ENCODE results near the gene PPP1R16B. TPM values are rescaled to one million over a fixed set of nuclear protein-coding genes. Genes with fewer than 3 reads are reported as not detected.

PPP1R16B gene
- total and polyA plus RNA-seq, 10 of the 15 experiments (the other 5 are each of a cell fraction or from before 2014, with no cell fraction given) = 13.4 to 90.2 (median 66.7) TPM

GRCh38 chr20:38946836-38947235 lies 141.3 kb downstream of the PPP1R16B start:
- Histone ChIP-seq H3K4me1 (ENCODE audit: control insufficient read depth, insufficient read depth, low read length) (no peaks in the 10 kb centered on the region), H3K4me3 (no peak overlapping the region), H3K36me3 (ENCODE audit: control insufficient read depth in 2 of 2, insufficient read depth in 2 of 2, low read length in 1 of 2) (peaks cover 30 to 43% of the 10 kb centered on the region in 2 experiments), H3K79me2 (ENCODE audit: control insufficient read depth, insufficient read depth, low read length) (no peaks in the 10 kb centered on the region), H3K9me3 (replicated peaks; ENCODE audit: control insufficient read depth, insufficient read depth, low read length) (no peaks in the 10 kb centered on the region), H2AFZ (ENCODE audit: control insufficient read depth, low read depth, low read length) (no peak overlapping the region), H4K20me1 (ENCODE audit: control insufficient read depth, insufficient read depth) (no peaks in the 10 kb centered on the region), H3K4me2 (ENCODE audit: control insufficient read depth, insufficient read depth) (no peak overlapping the region), H3K27me3 (replicated peaks in 1 of 2; ENCODE audit: control insufficient read depth in 2 of 2, insufficient read depth in 2 of 2, low read length in 1 of 2) (no peaks in the 10 kb centered on the region), H3K9ac (ENCODE audit: control insufficient read depth, insufficient read depth, low read length) (no peak overlapping the region), H3K27ac (ENCODE audit: control insufficient read depth, insufficient read depth) (no peak overlapping the region)
- FAIRE-seq (no peak), DNase-seq (ENCODE audit: low read depth, low spot score) (no peak), ATAC-seq (no peak)
- intact Hi-C loops (cut with micrococcal nuclease; ENCODE audit: unreplicated experiment) = no loop called here
- in situ Hi-C loops (cut with MboI) = no loop called here
- TF ChIP-seq JUNB (IDR thresholded peaks at IDR 0.05) (no peak), IRF4 (IDR thresholded peaks at IDR 0.05; ENCODE audit: low read depth, low read length) (no peak)
- ChIA-PET POLR2A (interaction anchor here (0.7 kb wide), 1 partner anchor 25 kb away, joined by 4 read pairs; no protein-coding TSS in a partner anchor), CTCF (no interaction called here), RAD21 (ENCODE audit: unreplicated experiment) (no interaction called here), SMC1A (ENCODE audit: uncharacterized antibody, unreplicated experiment) (interaction anchor here (1.5 kb wide), 1 partner anchor 16 kb away, joined by 3 read pairs; no protein-coding TSS in a partner anchor)
- WGBS (ENCODE audit: insufficient coverage, insufficient replicate concordance, low lambda C conversion rate, missing lambda C conversion rate) = 93% methylated on average over 3 of the region's 3 CpGs
- BruUV-seq (replicated peaks) = no TSS peak

GRCh38 chr20:38947931-38948362 lies 142.4 kb downstream of the PPP1R16B start:
- RAD21 ChIA-PET (ENCODE audit: unreplicated experiment) = no interaction called here
- TF ChIP-seq MTA2 (IDR thresholded peaks at IDR 0.05; ENCODE audit: low read depth) (no peak), EZH2 (IDR thresholded peaks at IDR 0.05; ENCODE audit: borderline replicate concordance, control insufficient read depth, low read depth, low read length) (no peak), POLR2AphosphoS5 (IDR thresholded peaks at IDR 0.05; ENCODE audit: low read length) (no peak), MXI1 (IDR thresholded peaks at IDR 0.05; ENCODE audit: low read depth, low read length) (no peak), IKZF2 (IDR thresholded peaks at IDR 0.05) (no peak), ESRRA (IDR thresholded peaks at IDR 0.05; ENCODE audit: low read length) (no peak), YY1 (IDR thresholded peaks at IDR 0.05; ENCODE audit: low read depth, low read length) (no peak), KLF5 (IDR thresholded peaks at IDR 0.05; ENCODE audit: partially characterized antibody) (no peak), HSF1 (IDR thresholded peaks at IDR 0.05; ENCODE audit: low read depth, low read length) (no peak), CHD4 (IDR thresholded peaks at IDR 0.05) (no peak), RCOR1 (conservative IDR thresholded peaks at IDR 0.05; ENCODE audit: low read depth, low read length) (no peak), MYB (IDR thresholded peaks at IDR 0.05; ENCODE audit: borderline replicate concordance, low read depth, low read length) (no peak), CHD1 (IDR thresholded peaks at IDR 0.05; ENCODE audit: low read depth, low read length) (no peak), MEF2A (IDR thresholded peaks at IDR 0.05; ENCODE audit: insufficient read depth, low read depth, low read length) (no peak), ELK1 (IDR thresholded peaks at IDR 0.05; ENCODE audit: low read depth, low read length) (no peak)

More at GRCh38 chr20:38947931-38948362, 142.4 kb downstream of the PPP1R16B start:
- no peaks in the 10 kb centered on the region for H4K20me1 ChIP-seq (ENCODE audit: control insufficient read depth, insufficient read depth)
- ChIA-PET POLR2A (no interaction called here), SMC1A (ENCODE audit: uncharacterized antibody, unreplicated experiment) (interaction anchor here (1.5 kb wide), 1 partner anchor 13 kb away, joined by 3 read pairs; no protein-coding TSS in a partner anchor), CTCF (interaction anchor here (0.5 kb wide), 1 partner anchor 11 kb away, joined by 3 read pairs; no protein-coding TSS in a partner anchor)
- no peaks in the 10 kb centered on the region for H3K27me3 ChIP-seq (replicated peaks in 1 of 2; ENCODE audit: control insufficient read depth in 2 of 2, insufficient read depth in 2 of 2, low read length in 1 of 2)
- H2AFZ ChIP-seq (ENCODE audit: control insufficient read depth, low read depth, low read length) = no peak overlapping the region
- H3K4me2 ChIP-seq (ENCODE audit: control insufficient read depth, insufficient read depth) = no peak overlapping the region
- 91% methylated on average over 7 of the region's 7 CpGs for WGBS (ENCODE audit: insufficient coverage, insufficient replicate concordance, low lambda C conversion rate, missing lambda C conversion rate)
- H3K9me3 ChIP-seq (replicated peaks; ENCODE audit: control insufficient read depth, insufficient read depth, low read length) = no peaks in the 10 kb centered on the region
- in situ Hi-C loops (cut with MboI) (no loop called here), intact Hi-C loops (cut with micrococcal nuclease; ENCODE audit: unreplicated experiment) (no loop called here)
- ATAC-seq (no peak), DNase-seq (ENCODE audit: low read depth, low spot score) (no peak), FAIRE-seq (no peak)
- H3K79me2 ChIP-seq (ENCODE audit: control insufficient read depth, insufficient read depth, low read length) = no peaks in the 10 kb centered on the region
- no peak overlapping the region for H3K4me3 ChIP-seq
- peaks cover 31 to 51% of the 10 kb centered on the region in 2 experiments for H3K36me3 ChIP-seq (ENCODE audit: control insufficient read depth in 2 of 2, insufficient read depth in 2 of 2, low read length in 1 of 2)
- BruUV-seq (replicated peaks) = no TSS peak
- H3K9ac ChIP-seq (ENCODE audit: control insufficient read depth, insufficient read depth, low read length) = no peak overlapping the region
- no peak overlapping the region for H3K27ac ChIP-seq (ENCODE audit: control insufficient read depth, insufficient read depth)
- no peaks in the 10 kb centered on the region for H3K4me1 ChIP-seq (ENCODE audit: control insufficient read depth, insufficient read depth, low read length)

All from GM12878 (cell line).